HG03520 (cell line): ENCODE measurements around the gene SPATA25.
"Not testable (repeated sequence)": the region's sequence is repeated elsewhere in the genome, so short reads cannot be mapped to it uniquely, and the experiment has no call there.

ENCODE experiments used
- ATAC-seq: cut with Tn5 transposase; IDR thresholded peaks from one replicate; pipeline ENCODE4 v1.9.1; 2021; ENCODE audit warnings: mild to moderate bottlenecking, moderate library complexity; ENCODE audit not compliant: unreplicated experiment

SPATA25 gene

GRCh38 chr20:45887346-45887715 lies at the start of gene SPATA25:
Gene SPATA25 (minus strand): TSS chr20:45887622. CDS start chr20:45887590, 32 bp downstream.
- no peak for ATAC-seq

GRCh38 chr20:45935416-45936046 lies 48.1 kb upstream of the SPATA25 start:
- no peak for ATAC-seq

GRCh38 chr20:45934586-45935415 lies 47.4 kb upstream of the SPATA25 start, which contains the start of gene PCIF1:
Gene PCIF1 (plus strand): TSS chr20:45934683. CDS start chr20:45939000, 4,317 bp downstream.
- ATAC-seq: peak; percentile 60

- peak; percentile 9 for ATAC-seq
Measured at GRCh38 chr20:45934046-45934585, 46.7 kb upstream of the SPATA25 start.

- ATAC-seq: peak; percentile 15
Measured at GRCh38 chr20:45933266-45934045, 46.0 kb upstream of the SPATA25 start.

GRCh38 chr20:45931680-45932079 lies 44.3 kb upstream of the SPATA25 start:
- ATAC-seq: not testable (repeated sequence)

- ATAC-seq: no peak
Measured at GRCh38 chr20:45927071-45927878, 39.9 kb upstream of the SPATA25 start.

- no peak for ATAC-seq
Measured at GRCh38 chr20:45926731-45927070, 39.3 kb upstream of the SPATA25 start.

GRCh38 chr20:45925821-45926506 lies 38.5 kb upstream of the SPATA25 start:
- no peak for ATAC-seq

- no peak for ATAC-seq
Measured at GRCh38 chr20:45924391-45925261, 37.2 kb upstream of the SPATA25 start.

GRCh38 chr20:45921337-45922189 lies 34.1 kb upstream of the SPATA25 start:
- no peak for ATAC-seq

- ATAC-seq: no peak
Measured at GRCh38 chr20:45920462-45921336, 33.3 kb upstream of the SPATA25 start.

- no peak for ATAC-seq
Measured at GRCh38 chr20:45919542-45920399, 32.3 kb upstream of the SPATA25 start.

GRCh38 chr20:45918779-45919537 lies 31.5 kb upstream of the SPATA25 start:
- ATAC-seq: no peak

GRCh38 chr20:45918182-45918737 lies 30.8 kb upstream of the SPATA25 start:
- ATAC-seq: no peak
